ENCODE measurements around the gene KANSL1L. TPM values are rescaled to one million over a fixed set of nuclear protein-coding genes. Genes with fewer than 3 reads are reported as not detected.

Gene KANSL1L
- total RNA-seq, 4 donors from 2014 or later = 50.3 to 81.8 (median 55.2) TPM

DNA sequence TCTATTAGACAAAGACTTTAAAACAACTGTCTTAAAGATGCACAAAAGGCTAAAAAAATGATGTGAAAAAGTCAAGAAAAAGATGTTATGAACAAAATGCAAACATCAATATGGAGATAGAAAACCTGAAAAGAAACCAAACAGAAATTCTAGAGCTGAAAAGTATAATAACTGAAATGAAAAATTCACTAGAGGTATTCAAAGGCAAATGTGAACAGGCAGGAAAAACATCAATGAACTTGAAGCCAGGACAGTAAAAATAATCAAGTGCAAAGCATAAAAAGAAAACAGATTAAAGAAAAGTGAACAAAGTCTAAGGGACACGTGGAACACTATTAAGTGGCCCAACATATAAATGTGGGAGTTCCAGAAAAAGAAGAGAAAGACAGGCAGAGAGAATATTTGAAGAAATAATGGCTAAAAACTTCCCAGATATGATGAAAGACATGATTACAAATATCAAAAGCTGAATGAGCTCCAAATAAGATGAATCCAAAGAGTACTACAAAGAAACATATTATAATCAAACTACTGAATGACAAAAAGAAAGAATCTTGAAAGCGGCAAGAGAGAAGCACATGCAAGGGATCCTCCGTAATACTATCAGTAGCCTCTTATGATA, 57.5 kb downstream of the KANSL1L start:
- no peaks in the 10 kb centered on the region for H3K36me3 ChIP-seq

GRCh38 chr2:210112871-210113270, 58.3 kb downstream of the KANSL1L start:
- Histone ChIP-seq H3K9me3 (peaks cover 0 to 24% of the 10 kb centered on the region in 2 donors), H3K27me3 (no peaks in the 10 kb centered on the region), H3K4me1 (no peaks in the 10 kb centered on the region), H3K4me3 (no peak overlapping the region), H3K36me3 (no peaks in the 10 kb centered on the region), H3K27ac (no peak overlapping the region)
- intact Hi-C loops (cut with DNase I; ENCODE audit: low total_unique reads) = no loop called here
- TF ChIP-seq, protein P1, sequence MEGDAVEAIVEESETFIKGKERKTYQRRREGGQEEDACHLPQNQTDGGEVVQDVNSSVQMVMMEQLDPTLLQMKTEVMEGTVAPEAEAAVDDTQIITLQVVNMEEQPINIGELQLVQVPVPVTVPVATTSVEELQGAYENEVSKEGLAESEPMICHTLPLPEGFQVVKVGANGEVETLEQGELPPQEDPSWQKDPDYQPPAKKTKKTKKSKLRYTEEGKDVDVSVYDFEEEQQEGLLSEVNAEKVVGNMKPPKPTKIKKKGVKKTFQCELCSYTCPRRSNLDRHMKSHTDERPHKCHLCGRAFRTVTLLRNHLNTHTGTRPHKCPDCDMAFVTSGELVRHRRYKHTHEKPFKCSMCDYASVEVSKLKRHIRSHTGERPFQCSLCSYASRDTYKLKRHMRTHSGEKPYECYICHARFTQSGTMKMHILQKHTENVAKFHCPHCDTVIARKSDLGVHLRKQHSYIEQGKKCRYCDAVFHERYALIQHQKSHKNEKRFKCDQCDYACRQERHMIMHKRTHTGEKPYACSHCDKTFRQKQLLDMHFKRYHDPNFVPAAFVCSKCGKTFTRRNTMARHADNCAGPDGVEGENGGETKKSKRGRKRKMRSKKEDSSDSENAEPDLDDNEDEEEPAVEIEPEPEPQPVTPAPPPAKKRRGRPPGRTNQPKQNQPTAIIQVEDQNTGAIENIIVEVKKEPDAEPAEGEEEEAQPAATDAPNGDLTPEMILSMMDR (IDR thresholded peaks at IDR 0.05) = no peak
- no peak for DNase-seq

More for the DNA sequence above, 57.5 kb downstream of the KANSL1L start:
- H3K4me1 ChIP-seq = no peaks in the 10 kb centered on the region
- no peak overlapping the region for H3K4me3 ChIP-seq
- no peaks in the 10 kb centered on the region for H3K27me3 ChIP-seq
- TF ChIP-seq POLR2A (IDR thresholded peaks at IDR 0.05) = no peak
- TF ChIP-seq, protein P1 (IDR thresholded peaks at IDR 0.05) = no peak
- H3K9me3 ChIP-seq = peaks cover 0 to 24% of the 10 kb centered on the region in 2 donors
- no peak overlapping the region for H3K27ac ChIP-seq
- no peak for DNase-seq
- intact Hi-C loops (cut with DNase I; ENCODE audit: low total_unique reads) = no loop called here

DNA sequence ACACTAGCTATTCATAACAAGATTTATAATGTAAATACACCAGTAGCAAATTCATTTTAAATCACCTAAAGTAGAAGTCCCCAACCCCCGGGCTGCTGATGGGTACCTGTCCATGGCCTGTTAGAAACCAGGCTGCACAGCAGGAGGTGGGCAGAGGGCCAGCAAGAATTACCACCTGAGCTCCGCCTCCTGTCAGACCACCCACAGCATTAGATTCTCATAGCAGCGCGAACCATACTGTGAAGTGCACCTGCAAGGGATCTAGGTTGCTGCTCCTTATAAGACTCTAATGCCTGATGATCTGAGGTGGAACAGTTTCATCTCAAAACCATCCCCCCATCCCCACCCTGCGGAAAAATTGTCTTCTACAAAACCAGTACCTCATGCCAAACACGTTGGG, 71.3 kb downstream of the KANSL1L start:
- H3K9me3 ChIP-seq = no peaks in the 10 kb centered on the region
- no peak for DNase-seq
- no peaks in the 10 kb centered on the region for H3K4me1 ChIP-seq
- no peaks in the 10 kb centered on the region for H3K27me3 ChIP-seq
- no peak for TF ChIP-seq POLR2A (IDR thresholded peaks at IDR 0.05)
- TF ChIP-seq, protein P1 (IDR thresholded peaks at IDR 0.05) = no peak
- intact Hi-C loops (cut with DNase I; ENCODE audit: low total_unique reads) = no loop called here
- no peak overlapping the region for H3K4me3 ChIP-seq
- no peaks in the 10 kb centered on the region for H3K36me3 ChIP-seq
- no peak overlapping the region for H3K27ac ChIP-seq

GRCh38 chr2:210094787-210095186, 76.4 kb downstream of the KANSL1L start:
- DNase-seq = no peak
- H3K4me1 ChIP-seq = no peaks in the 10 kb centered on the region
- no peaks in the 10 kb centered on the region for H3K27me3 ChIP-seq
- intact Hi-C loops (cut with DNase I; ENCODE audit: low total_unique reads) = no loop called here
- H3K9me3 ChIP-seq = no peaks in the 10 kb centered on the region
- TF ChIP-seq POLR2A (IDR thresholded peaks at IDR 0.05) = no peak
- TF ChIP-seq, protein P1 (IDR thresholded peaks at IDR 0.05) = no peak
- no peak overlapping the region for H3K27ac ChIP-seq
- no peaks in the 10 kb centered on the region for H3K36me3 ChIP-seq
- no peak overlapping the region for H3K4me3 ChIP-seq

DNA sequence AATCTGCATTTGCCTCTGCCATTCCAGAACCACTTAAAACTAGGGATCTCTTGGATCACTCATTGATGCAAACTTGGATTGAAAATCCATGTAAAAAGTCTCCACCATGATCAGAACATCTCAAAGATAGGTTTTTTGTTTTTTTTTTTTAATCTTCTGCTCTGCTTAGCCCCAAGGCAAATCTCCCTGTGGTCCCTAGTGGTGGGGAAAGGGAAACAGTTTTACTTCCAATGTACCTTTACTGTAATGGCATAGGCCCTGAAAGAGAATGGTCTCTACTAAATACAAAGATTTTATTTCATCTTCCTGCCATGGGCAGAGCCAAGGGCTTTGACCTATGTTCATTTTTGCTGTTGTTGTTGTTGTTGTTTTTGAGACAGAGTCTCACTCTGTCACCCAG, 78.4 kb downstream of the KANSL1L start:
- Histone ChIP-seq H3K27ac (no peak overlapping the region), H3K4me1 (no peaks in the 10 kb centered on the region), H3K27me3 (no peaks in the 10 kb centered on the region), H3K4me3 (no peak overlapping the region), H3K9me3 (no peaks in the 10 kb centered on the region), H3K36me3 (no peaks in the 10 kb centered on the region)
- intact Hi-C loops (cut with DNase I; ENCODE audit: low total_unique reads) = no loop called here
- DNase-seq = no peak
- TF ChIP-seq POLR2A (IDR thresholded peaks at IDR 0.05) = no peak
- TF ChIP-seq, protein P1 (IDR thresholded peaks at IDR 0.05) = no peak

All from uterus (tissue), 4 donors.